Stimulated activated CD4-positive, alpha-beta T cell treated with anti-CD3 and anti-CD28 coated beads, Interleukin-1b, Interleukin-23, amount 100 ng/mL, for 24 hours (primary cell): Measurements from ENCODE around the gene CDYL.
"Not testable (repeated sequence)": the region's sequence is repeated elsewhere in the genome, so short reads cannot be mapped to it uniquely, and the experiment has no call there.

ENCODE experiments used
- DNase-seq, 4 experiments: peaks; one replicate each; pipeline ENCODE4 v3.0.0-alpha.2; 2020; ENCODE audit warnings: low read depth in 4 of 4, low spot score in 1 of 4

Gene CDYL

GRCh38 chr6:4803343-4803744 is 27.1 kb downstream of the CDYL start:
- no peak for DNase-seq

GRCh38 chr6:4804095-4804494 is 27.9 kb downstream of the CDYL start:
- DNase-seq: no peak

DNA sequence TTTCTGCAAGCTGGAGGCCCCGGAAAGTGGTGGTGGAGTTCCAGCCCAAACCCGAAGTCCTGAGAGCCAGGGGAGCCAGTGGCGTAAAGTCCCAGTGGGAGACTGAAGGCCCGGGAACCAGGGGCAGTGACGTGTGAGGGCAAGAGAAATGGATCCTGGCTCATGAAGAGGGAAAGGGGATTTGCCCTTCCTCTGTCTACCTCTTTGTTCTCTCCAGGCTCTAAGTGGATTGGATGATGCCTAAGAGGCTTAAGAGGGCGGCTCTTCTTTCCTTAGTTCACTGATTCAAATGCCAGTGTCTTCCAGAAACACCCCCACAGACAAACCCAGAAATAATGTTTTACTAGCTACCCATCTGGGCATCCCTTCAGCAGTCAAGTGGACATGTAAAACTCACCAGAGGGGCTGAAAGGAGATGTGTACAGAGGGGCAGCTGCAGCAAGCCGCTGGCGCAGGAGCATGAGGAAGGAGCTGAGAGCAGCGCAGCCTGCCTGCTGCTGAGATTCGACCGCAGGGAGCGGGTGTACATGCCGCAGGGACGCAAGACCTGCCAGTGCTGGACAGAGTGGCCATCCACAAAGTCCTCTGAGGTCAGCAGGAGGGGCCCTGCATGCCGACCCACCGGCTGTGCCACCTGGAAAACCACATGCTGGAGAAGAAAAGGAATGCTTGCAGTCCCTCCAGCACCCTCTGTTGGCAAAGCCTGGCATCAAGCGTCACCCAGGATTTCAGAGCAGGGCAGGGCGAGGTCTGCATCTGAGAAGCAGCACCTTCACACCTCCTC is 29.5 kb downstream of the CDYL start:
- DNase-seq: no peak

DNA sequence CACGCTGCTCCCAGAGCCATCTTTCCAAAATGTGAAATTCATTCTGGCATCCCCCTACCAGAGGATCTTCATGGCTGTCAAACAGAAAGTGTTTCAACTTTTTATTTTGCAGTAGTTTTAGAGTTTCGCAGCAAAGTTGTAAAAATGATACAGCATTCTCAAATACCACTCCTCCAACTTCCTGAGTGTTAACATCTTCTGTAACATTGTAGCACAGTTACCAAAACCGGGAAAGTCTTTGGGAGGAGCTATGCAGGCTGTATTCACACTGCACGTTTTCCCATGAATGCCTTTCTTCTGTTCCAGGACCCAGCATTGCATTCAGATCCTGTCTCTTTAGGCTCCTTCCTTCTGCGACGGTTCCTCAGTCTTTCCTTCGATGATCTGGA is 30.1 kb downstream of the CDYL start:
- no peak for DNase-seq

DNA sequence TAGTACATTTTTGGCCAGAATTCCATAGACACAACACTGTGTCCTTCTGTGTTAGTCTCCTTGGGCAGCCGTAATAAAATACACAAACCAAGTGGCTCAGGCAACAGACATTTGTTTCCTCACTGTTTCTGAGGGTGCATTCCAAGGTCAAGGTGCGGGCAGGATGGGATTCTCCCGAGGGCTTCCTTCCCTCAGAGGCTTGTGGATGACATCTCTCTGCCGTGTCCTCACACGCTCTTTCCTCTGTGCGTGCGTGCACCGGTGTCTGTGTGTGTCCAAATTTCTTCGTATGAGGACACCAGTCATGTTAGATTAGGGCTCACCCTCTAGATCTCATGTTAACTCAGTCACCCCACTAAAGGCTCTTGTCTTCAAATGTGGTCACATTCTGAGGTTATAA is 30.6 kb downstream of the CDYL start:
- no peak for DNase-seq

GRCh38 chr6:4808396-4808795 is 32.2 kb downstream of the CDYL start:
- no peak for DNase-seq

DNA sequence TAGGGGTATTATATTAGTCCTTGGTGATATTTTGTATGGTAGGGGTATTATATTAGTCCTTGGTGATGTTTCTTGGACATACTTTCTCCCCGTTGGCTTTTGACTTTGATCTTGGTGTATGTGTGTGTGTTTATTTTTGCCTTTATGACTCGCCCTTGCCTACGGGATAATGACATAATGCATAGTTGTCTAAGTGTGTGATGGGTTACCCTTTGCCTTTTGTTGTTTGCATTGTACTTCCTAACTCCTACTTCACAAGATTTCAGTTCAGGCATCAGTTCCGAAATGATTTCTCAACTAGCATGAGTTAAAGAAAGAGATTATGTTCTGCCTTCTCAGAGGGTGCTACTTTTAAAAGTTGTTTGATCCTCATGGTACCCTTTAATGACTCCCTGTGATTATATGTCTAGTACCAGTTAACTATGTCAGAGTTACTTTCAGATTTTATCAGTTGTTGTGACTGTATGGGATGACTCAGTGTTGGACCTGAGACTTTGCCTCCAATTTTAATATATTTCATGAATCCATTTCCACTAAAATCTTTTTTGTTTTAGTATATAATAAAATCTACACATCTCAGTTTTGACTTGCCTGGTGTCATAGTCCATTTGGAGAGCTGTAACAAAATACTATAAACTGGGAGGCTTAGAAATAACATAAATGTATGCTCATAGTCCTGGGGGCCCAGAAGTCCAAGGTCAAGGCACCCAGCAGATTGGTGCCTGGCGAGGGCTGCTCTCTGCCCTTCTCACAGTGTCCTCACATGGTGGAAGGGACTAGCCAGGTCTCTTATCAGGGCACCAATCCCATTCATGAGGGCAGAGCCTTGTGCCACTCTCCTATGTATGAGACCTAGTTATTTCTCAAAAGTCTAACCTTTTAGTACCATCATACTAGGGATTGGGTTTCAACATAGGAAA is 34.1 kb downstream of the CDYL start:
- DNase-seq: no peak

GRCh38 chr6:4812068-4812467 is 35.9 kb downstream of the CDYL start:
- DNase-seq: no peak

DNA sequence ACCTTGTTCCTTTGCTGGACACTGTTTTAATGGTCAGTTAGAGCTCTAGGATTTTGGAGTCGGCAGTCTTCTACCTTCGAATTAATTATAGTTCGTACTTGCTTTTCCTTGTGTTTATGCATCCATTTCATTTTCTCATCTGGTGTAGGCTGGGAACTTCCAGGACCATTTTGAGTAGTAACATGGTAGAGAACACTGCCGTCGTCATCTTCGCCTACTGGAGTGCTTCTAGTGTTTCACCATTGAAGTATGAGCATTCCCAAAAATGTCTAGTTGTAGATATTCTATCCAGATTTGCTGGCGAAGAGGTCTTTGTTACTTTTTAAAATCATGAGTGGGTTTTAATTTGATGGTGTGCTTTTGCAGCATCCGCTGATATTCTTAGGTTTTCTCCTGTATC is 36.9 kb downstream of the CDYL start:
- DNase-seq: no peak

- no peak for DNase-seq
These were observed 38.0 kb downstream of the CDYL start for GRCh38 chr6:4814212-4814611.

DNA sequence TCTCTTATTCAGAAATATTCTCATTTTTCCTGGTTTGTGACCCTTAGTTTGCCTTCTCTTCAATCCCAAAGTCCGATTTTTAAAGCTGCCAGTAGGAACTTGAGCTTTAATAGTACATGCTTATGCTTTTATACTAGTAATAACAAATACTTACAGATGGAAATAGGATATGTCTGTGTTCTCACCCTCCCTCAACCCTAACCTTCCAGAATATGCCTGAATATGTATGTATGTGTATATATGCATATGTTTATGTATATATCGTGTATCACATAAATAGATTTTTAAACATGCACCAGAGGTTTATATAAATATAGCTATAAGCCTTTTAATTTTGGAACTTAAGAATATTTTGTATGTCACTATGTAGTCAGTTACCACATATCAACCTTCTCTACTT is 38.8 kb downstream of the CDYL start:
- no peak for DNase-seq

DNA sequence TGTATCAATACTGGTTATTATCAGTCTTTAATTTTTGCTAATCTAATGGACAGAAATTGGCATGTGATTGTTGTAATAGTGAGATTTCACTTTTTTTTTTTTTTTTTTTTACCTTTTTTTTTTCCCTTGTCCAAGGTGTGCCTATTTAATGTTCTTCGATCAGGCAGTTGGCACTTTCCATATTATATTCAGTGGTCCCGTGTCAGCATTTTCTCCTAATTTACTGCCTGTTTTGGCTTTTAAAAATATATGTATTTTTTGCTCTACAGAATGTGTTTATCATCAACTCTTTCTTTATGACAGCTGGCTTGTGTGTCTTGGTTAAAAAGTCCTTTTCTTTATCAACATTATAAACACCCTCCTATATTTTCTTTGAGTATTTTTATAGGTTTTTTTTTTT is 39.4 kb downstream of the CDYL start:
- no peak for DNase-seq

DNA sequence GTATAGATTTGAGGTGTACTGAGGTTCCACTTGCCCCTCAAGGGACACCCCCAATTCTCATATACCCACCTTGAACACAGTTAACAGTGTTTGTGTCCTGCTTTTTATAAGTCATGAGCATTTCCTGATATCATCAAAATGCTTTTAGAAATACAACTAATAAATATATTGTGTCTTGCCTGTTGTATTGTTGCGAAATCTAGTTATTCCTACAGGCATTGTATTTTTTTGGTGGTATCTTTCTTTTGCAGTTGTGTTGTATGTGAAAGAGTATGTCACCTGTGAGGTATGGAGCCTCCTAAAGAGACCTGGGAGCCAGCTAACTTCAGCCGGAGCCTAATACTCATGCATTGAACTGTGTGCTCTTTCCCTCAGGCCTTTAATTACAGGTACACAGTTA is 40.7 kb downstream of the CDYL start:
- no peak for DNase-seq

GRCh38 chr6:4817551-4817950 is 41.3 kb downstream of the CDYL start:
- no peak for DNase-seq

DNA sequence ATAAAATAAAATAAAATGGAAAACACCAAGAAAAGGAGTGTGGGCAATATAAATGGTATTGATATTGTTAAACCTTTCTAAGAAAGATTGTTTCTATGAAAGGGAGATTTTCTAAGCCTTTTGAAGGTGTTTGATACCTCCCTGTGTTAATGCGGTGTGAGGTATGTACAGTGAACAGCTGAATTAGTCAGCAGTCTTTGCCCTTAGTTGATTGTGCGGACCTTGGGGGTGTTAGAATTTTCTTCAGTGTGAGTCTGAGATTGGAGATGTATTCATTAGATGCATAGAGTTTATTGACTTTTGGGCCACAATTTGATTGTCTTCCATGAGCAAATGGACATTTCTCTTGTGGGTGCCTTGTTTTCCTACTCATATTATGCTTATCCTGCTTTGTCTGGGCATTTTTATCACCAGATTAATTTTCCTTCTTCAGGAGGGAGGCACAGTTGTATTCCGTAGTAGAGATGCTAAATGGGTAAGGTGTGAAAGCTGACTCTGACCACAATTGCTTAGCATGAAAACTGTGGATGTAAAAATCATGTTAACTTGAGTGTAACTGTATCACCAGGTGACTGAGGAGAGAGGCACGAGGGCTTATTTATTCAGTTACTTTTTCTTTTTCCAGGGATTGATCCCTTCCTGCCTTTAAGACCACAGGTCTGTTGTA is 42.2 kb downstream of the CDYL start:
- no peak for DNase-seq

DNA sequence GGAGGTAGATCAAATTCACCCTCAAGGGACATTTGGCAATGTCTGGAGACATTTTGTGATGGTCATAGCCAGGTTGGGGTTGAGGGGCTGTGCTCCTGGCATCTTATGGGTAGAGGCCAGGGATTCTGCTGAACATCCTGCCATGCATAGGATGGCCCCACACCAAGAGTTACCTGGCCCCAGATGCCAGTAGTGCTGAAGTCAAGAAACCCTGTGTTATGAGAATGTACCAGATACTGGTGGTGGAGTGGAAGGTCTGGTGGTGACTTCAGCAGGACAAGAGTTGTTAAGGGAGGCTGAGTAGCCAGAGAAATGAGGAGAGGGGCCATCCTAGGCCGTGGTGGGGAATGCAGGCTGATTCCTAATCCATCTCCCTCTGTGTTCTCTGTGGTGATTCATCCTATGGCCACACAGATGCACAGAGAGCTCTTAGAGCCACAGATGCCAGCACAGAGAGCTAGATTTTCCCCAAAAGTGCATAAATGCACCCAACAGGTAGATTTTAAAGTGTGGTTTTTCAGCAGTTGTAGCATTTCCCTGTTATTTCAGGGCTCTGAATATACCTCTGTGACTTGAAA is 43.6 kb downstream of the CDYL start:
- no peak for DNase-seq

DNA sequence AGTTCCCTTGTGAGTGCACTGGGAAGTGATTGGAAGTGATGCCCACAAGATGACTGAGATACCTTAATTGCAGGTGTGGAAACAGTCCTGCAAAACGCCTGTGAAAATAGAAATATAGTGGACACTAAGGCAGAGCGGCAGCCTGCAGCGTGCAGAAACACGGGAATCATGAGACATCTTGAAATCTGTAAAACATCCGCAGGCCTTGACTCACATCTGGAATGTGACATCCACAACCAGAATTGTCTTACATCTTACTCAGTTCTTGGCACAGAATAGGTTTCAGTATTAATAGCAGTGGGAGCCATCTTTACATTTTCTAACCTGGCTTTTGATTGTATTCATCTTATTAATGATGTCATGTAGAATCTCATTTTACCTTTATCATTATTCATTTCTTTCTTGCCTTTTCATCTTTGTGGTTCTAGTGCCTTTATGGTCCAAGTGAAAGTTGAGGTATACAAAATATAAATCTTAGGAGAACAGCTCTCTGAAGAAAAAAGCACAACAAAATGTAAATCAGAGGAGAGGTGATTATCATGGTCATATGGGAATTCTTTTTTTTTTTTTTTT is 44.6 kb downstream of the CDYL start:
- DNase-seq: no peak

DNA sequence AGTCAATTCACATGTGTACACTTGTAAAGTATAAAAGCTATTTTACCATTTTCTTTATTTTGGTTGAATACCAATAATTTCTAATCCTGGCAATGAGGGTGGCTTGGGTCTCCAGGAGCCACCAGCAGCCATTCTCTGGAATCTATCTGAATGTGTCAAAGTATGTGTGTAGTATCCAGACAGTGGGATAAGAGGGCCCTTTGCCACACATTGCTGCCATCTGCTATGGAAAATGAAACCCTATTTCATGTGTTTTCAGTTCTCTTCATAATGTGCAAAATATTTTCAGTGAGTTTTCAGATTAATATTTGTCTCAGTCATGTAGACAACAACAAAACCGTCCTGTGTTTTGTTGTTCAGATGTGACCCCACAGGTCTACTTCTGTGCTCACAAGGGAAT is 46.3 kb downstream of the CDYL start:
- DNase-seq: no peak

- DNase-seq: no peak
These were observed 52.0 kb downstream of the CDYL start for GRCh38 chr6:4828187-4828698.

GRCh38 chr6:4829089-4829488 is 52.9 kb downstream of the CDYL start:
- no peak for DNase-seq

DNA sequence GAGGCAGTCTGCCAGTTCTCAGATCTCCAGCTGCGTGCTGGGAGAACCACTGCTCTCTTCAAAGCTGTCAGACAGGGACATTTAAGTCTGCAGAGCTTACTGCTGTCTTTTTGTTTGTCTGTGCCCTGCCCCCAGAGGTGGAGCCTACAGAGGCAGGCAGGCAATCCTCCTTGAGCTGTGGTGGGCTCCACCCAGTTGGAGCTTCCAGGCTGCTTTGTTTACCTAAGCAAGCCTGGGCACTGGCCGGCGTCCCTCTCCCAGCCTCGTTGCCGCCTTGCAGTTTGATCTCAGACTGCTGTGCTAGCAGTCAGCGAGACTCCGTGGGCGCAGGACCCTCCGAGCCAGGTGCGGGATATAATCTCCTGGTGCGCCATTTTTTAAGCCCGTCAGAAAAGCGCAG is 59.3 kb downstream of the CDYL start:
- not testable (repeated sequence) for DNase-seq
